Measurements from ENCODE around the gene ARHGEF19. TPM values are rescaled to one million over a fixed set of nuclear protein-coding genes. Genes with fewer than 3 reads are reported as not detected.

Gene ARHGEF19
- total and polyA plus RNA-seq, 2 of the 13 experiments (the other 11 are each of a cell fraction or from before 2014, with no cell fraction given), result 1.7 to 1.8 TPM

DNA sequence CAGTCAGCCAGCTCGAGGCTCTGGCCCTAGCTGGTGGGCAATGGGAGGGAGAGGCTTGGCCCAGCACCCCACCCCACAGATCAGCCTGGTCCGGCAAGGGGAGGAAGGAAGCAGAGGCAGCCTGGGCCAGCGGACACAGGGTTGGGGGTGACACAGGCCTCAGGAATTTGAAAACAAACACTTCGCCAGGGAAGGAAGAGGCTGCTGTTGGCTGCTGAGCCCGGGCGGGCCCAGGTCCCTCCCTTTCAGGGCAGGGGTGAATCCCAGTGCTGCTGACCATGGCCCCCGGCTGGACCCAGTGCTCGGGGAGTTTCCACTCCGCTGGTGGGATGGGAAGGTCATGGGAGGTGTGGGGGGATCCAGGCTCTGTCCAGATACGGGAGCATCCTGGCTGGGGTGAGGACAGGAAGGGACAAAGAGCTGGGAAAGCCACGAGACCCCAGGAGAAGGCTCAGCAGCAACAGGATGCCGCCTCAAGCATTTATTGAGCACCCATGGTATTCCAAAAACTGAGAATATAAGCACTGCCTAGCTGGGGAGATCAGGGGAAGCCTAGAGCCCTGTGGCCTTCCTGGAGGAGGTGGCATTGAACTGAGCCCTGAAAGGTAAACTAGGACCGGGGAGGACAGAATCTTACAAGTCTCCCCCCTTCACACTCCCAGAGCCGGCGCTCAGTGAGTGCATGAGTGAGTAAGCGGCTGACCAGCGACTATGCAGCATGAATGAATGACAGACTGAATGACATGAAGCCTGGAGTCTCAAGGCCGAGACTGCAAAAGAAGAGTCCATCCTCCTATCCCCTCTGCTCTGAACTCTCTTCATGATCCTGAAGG lies 30.3 kb downstream of the ARHGEF19 start (continued):
- TF ChIP-seq, protein P1, sequence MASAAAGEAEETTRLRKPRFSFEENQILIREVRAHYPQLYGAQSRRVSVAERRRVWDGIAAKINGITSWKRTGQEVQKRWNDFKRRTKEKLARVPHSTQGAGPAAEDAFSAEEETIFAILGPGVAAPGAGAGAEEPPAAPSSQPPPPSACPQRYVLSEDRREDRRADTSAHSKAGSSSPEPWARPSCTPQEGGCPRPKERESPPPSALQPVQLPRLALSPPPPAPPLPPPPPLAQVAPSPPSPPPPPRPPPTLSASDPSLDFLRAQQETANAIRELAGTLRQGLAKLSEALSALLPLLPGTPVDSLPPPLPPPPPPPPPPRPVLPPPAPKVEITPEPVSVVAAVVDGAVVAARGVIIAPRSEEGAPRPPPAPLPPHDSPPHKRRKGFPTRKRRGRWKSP (CRISPR knock-in tag; IDR thresholded peaks at IDR 0.05), result no peak
- TF ChIP-seq ZNF382 (CRISPR knock-in tag; IDR thresholded peaks at IDR 0.05; ENCODE audit: borderline replicate concordance) (no peak), SRSF9 (IDR thresholded peaks at IDR 0.05; ENCODE audit: borderline replicate concordance, insufficient read depth, low read depth, low read length, poor library complexity, severe bottlenecking) (no peak), TOPORS (CRISPR knock-in tag; IDR thresholded peaks at IDR 0.05) (no peak), SAFB2 (CRISPR knock-in tag; IDR thresholded peaks at IDR 0.05; ENCODE audit: borderline replicate concordance, low read depth) (peak; percentile 30; the same call in 1 of the 2 replicates), MZF1 (CRISPR knock-in tag; IDR thresholded peaks at IDR 0.05; ENCODE audit: borderline replicate concordance) (no peak), PAWR (CRISPR knock-in tag; IDR thresholded peaks at IDR 0.05; ENCODE audit: borderline replicate concordance) (no peak), KLF6 (CRISPR knock-in tag; IDR thresholded peaks at IDR 0.05) (no peak), ATF1 (CRISPR knock-in tag; IDR thresholded peaks at IDR 0.05) (no peak), NFYC (CRISPR knock-in tag; IDR thresholded peaks at IDR 0.05) (no peak; the same call in 1 of the 2 replicates), ZNF205 (CRISPR knock-in tag; IDR thresholded peaks at IDR 0.05) (peak; percentile 53; the same call in 1 of the 2 replicates), AKAP8 (CRISPR knock-in tag; IDR thresholded peaks at IDR 0.05) (no peak; the same call in 1 of the 2 replicates), TCF7 (IDR thresholded peaks at IDR 0.05; ENCODE audit: low read depth) (no peak), NFKBIZ (CRISPR knock-in tag; IDR thresholded peaks at IDR 0.05) (no peak), NR3C1 (CRISPR knock-in tag; IDR thresholded peaks at IDR 0.05) (no peak)
- TF ChIP-seq, protein P2, sequence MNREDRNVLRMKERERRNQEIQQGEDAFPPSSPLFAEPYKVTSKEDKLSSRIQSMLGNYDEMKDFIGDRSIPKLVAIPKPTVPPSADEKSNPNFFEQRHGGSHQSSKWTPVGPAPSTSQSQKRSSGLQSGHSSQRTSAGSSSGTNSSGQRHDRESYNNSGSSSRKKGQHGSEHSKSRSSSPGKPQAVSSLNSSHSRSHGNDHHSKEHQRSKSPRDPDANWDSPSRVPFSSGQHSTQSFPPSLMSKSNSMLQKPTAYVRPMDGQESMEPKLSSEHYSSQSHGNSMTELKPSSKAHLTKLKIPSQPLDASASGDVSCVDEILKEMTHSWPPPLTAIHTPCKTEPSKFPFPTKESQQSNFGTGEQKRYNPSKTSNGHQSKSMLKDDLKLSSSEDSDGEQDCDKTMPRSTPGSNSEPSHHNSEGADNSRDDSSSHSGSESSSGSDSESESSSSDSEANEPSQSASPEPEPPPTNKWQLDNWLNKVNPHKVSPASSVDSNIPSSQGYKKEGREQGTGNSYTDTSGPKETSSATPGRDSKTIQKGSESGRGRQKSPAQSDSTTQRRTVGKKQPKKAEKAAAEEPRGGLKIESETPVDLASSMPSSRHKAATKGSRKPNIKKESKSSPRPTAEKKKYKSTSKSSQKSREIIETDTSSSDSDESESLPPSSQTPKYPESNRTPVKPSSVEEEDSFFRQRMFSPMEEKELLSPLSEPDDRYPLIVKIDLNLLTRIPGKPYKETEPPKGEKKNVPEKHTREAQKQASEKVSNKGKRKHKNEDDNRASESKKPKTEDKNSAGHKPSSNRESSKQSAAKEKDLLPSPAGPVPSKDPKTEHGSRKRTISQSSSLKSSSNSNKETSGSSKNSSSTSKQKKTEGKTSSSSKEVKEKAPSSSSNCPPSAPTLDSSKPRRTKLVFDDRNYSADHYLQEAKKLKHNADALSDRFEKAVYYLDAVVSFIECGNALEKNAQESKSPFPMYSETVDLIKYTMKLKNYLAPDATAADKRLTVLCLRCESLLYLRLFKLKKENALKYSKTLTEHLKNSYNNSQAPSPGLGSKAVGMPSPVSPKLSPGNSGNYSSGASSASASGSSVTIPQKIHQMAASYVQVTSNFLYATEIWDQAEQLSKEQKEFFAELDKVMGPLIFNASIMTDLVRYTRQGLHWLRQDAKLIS (CRISPR knock-in tag; IDR thresholded peaks at IDR 0.05), result no peak
- TF ChIP-seq, protein P3, sequence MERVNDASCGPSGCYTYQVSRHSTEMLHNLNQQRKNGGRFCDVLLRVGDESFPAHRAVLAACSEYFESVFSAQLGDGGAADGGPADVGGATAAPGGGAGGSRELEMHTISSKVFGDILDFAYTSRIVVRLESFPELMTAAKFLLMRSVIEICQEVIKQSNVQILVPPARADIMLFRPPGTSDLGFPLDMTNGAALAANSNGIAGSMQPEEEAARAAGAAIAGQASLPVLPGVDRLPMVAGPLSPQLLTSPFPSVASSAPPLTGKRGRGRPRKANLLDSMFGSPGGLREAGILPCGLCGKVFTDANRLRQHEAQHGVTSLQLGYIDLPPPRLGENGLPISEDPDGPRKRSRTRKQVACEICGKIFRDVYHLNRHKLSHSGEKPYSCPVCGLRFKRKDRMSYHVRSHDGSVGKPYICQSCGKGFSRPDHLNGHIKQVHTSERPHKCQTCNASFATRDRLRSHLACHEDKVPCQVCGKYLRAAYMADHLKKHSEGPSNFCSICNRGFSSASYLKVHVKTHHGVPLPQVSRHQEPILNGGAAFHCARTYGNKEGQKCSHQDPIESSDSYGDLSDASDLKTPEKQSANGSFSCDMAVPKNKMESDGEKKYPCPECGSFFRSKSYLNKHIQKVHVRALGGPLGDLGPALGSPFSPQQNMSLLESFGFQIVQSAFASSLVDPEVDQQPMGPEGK (CRISPR knock-in tag; IDR thresholded peaks at IDR 0.05), result peak; percentile 90
- TF ChIP-seq, protein P4, sequence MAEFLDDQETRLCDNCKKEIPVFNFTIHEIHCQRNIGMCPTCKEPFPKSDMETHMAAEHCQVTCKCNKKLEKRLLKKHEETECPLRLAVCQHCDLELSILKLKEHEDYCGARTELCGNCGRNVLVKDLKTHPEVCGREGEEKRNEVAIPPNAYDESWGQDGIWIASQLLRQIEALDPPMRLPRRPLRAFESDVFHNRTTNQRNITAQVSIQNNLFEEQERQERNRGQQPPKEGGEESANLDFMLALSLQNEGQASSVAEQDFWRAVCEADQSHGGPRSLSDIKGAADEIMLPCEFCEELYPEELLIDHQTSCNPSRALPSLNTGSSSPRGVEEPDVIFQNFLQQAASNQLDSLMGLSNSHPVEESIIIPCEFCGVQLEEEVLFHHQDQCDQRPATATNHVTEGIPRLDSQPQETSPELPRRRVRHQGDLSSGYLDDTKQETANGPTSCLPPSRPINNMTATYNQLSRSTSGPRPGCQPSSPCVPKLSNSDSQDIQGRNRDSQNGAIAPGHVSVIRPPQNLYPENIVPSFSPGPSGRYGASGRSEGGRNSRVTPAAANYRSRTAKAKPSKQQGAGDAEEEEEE (CRISPR knock-in tag; IDR thresholded peaks at IDR 0.05; ENCODE audit: borderline replicate concordance), result no peak
- TF ChIP-seq, protein P5, sequence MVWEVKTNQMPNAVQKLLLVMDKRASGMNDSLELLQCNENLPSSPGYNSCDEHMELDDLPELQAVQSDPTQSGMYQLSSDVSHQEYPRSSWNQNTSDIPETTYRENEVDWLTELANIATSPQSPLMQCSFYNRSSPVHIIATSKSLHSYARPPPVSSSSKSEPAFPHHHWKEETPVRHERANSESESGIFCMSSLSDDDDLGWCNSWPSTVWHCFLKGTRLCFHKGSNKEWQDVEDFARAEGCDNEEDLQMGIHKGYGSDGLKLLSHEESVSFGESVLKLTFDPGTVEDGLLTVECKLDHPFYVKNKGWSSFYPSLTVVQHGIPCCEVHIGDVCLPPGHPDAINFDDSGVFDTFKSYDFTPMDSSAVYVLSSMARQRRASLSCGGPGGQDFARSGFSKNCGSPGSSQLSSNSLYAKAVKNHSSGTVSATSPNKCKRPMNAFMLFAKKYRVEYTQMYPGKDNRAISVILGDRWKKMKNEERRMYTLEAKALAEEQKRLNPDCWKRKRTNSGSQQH (CRISPR knock-in tag; IDR thresholded peaks at IDR 0.05; ENCODE audit: low read depth), result 0 out of 2 replicates have a peak, but pooled peaks have one; percentile 46

Measured in HepG2 (cell line).